Suppressor macrophage treated with lipopolysaccharide for 4 hours (primary cell): Measurements from ENCODE around the gene TAF11L6.
"Not testable (repeated sequence)": the region's sequence is repeated elsewhere in the genome, so short reads cannot be mapped to it uniquely, and the experiment has no call there.

Experiments
- DNase-seq: peaks from one replicate; pipeline ENCODE4 v3.0.0-alpha.2; 2020

Gene TAF11L6

DNA sequence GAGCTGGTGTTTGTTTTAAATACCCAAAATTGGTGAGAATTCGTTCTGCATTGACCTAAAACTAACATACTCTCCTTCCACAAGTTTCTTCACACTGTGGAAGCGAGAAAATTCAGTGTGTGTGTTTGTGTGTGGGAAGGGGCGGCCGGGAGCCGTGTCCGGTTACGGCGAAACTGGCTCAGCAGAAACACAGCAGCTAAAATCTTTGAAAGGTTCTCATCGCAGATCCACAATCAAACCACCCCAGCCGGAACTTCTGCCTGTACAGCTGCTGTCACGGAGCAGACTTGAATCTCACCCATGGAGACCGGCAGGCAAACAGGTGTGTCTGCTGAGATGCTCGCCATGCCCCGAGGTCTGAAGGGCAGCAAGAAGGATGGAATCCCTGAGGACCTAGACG, at the start of gene TAF11L6:
Gene TAF11L6, plus strand, starts transcription at position 301 of the 400 bp plus-strand sequence.
- DNase-seq = not testable (repeated sequence)

DNA sequence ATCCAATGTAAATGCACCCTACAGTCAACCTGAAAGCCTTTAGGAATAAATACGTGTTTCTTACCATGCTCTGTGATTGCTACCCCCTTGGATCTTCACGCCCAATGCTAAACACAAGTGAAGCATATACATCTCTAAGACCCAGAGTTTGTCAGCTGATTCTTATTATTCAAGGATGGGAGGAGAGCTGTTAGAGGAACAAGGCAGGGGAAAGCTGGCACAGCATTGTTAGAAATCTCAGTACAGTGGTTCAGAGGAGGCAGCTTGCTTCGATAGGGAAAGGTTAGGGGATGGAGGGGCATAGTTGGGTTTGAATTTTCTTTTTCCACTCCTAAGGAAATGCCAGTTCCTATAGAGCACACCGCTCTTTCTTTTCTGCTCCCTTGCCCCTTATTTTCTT, 47.1 kb upstream of the TAF11L6 start:
- no peak for DNase-seq

DNA sequence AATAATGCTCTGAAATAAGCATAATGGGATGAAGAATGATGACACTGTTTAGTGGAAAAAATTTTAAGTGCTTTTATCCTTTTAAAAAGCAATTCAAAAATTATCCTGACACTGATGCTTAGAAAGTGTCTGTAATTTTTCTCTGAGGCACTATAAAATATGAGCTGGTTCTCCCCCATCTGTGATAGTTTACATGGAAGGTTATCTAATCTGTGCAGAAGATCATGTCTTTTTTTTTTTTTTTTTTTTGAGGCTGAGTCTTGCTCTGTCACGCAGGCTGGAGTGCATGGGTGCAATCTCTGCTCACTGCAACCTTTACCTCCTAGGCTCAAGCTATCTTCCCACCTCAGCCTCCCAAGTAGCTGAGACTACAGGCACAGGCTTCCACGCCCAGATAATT, 45.7 kb upstream of the TAF11L6 start:
- no peak for DNase-seq

DNA sequence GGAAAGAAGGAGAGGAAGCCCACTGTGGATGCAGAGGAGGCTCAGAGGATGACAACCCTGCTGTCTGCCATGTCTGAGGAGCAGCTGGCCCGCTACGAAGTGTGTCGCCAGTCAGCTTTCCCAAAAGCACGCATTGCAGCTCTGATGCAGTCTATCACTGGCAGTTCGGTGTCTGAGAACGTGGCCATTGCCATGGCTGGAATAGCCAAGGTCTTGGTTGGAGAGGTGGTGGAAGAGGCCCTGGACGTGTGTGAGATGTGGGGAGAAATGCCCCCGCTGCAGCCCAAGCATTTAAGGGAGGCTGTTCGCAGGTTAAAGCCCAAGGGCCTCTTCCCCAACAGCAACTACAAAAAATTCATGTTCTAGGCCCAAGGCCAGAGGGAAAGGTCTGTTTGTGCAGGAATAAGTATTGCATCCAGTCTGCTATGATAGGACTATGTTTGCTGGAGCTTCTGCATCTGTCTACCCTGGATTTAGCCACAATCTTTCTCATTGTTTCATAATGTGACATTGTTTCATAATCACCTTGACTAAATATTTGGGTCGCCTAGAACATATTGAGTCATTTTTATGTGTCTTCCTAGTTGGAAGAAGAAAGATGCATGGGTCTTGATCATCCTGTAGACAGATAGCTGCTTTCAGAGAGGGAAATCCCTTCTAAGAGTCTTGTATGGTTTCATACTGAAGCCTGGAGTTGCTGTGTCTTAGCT, 41.9 kb upstream of the TAF11L6 start:
- DNase-seq = peak; percentile 3

- DNase-seq = no peak
Measured at GRCh38 chr5:17487174-17487512, 41.3 kb upstream of the TAF11L6 start.

GRCh38 chr5:17491257-17491656, 37.2 kb upstream of the TAF11L6 start:
- DNase-seq = not testable (repeated sequence)

DNA sequence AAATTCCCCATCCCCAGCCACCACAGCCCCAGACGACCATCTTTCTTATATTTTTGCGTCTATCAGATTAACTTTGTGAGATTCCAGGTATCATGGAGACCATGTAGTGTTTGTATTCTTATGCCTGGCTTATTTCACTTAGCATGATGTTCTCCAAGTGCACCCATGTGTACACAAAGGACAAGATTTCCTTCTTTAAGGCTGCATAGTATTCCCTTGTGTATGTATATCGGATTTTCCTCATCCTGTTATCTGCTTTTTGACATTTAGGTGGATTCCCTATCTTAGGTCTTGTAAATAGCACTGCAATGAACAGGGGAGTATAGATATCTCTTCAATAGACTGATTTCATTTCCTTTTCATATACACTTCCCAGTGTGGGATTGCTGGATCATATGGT, 35.7 kb upstream of the TAF11L6 start:
- no peak for DNase-seq

- no peak for DNase-seq
Measured at GRCh38 chr5:17497446-17497845, 31.0 kb upstream of the TAF11L6 start.

DNA sequence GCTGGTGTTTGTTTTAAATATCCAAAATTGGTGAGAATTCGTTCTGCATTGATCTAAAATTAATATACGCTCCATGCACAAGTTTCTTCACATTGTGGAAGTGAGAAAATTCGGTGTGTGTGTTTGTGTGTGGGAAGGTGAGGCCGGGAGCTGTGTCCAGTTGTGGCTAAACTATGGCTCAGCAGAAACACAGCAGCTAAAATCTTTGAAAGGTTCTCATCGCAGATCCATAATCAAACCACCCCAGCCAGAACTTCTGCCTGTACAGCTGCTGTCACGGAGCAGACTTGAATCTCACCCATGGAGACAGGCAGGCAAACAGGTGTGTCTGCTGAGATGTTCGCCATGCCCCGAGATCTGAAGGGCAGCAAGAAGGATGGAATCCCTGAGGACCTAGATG, 30.5 kb upstream of the TAF11L6 start, which contains the start of gene TAF11L2:
Gene TAF11L2, plus strand, starts transcription at position 301 of the 400 bp plus-strand sequence.
- not testable (repeated sequence) for DNase-seq

DNA sequence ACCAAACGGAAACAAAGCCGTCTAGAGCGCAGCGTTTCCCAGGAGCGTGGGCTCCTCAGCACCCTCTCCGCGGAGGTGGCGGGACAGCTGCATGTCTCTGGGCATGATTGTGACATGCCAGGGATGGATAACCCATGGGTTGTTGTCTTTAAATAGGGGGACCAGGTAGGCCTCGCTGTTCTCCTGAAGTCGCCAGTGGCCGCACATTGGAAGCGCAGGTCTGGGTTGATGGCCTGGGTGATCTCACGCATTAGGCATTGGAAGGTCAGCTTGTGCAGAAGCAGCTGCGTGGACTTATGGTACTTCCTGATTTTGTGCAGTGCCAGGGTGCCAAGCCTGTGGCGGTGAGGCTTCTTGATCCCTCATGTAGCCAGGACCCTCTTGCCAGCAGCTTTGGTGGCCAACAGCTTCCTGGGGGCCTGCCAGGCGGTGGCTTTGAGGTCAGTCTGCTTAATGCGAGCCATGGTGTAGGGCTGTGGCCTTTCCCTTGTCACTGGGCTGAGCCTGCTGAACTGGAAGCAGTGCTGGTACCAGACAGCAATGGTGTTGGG, 16.6 kb upstream of the TAF11L6 start:
- DNase-seq = no peak

DNA sequence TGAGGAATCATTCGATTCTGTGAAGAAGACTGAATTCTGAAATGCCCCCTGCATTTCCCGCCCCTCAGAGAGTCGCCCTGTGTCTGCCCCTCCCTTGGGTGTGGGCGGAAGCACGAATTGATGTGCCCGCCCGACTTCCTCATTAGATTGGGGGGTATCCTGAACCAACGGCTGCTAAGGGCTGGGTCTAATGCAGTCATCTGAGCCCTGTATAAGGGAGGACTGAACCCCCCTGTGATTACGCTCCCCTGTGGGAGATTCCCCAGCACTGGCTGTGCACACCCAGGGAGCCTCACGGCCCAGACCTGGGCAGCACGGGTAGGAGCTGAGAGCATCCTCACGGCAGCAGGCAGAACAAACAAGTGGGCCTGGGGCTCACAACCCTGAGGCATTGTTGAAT, 10.9 kb upstream of the TAF11L6 start:
- not testable (repeated sequence) for DNase-seq

DNA sequence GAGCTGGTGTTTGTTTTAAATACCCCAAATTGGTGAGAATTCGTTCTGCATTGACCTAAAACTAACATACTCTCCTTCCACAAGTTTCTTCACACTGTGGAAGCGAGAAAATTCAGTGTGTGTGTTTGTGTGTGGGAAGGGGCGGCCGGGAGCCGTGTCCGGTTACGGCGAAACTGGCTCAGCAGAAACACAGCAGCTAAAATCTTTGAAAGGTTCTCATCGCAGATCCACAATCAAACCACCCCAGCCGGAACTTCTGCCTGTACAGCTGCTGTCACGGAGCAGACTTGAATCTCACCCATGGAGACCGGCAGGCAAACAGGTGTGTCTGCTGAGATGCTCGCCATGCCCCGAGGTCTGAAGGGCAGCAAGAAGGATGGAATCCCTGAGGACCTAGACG, 10.4 kb upstream of the TAF11L6 start, which contains the start of gene TAF11L3:
Gene TAF11L3, plus strand, starts transcription at position 301 of the 400 bp plus-strand sequence.
- not testable (repeated sequence) for DNase-seq

DNA sequence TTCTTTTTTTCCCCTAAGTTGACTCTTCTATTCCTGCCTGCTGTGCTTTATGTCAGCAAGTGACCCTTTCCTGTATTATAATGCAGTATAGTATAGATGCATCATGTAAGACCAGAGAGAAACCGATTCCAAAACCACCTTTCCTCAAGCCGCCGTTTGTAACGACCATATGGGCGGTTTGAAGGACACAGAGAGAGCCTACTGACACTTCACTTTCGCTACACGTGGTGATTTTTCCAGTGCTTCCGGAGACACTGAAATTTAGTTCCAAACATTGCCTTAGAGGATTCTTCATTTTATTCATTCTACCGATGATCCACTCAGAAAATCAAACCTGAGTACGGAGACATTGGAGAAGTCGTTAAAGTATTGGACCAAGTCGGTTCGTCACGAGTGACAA, 9.0 kb upstream of the TAF11L6 start:
- not testable (repeated sequence) for DNase-seq

- DNase-seq = not testable (repeated sequence)
Measured at GRCh38 chr5:17521501-17521900, 7.0 kb upstream of the TAF11L6 start, which contains the start of gene TAF11L4. TSS of gene TAF11L4 (plus strand) at chr5:17521801.

DNA sequence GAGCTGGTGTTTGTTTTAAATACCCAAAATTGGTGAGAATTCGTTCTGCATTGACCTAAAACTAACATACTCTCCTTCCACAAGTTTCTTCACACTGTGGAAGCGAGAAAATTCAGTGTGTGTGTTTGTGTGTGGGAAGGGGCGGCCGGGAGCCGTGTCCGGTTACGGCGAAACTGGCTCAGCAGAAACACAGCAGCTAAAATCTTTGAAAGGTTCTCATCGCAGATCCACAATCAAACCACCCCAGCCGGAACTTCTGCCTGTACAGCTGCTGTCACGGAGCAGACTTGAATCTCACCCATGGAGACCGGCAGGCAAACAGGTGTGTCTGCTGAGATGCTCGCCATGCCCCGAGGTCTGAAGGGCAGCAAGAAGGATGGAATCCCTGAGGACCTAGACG, 3.5 kb upstream of the TAF11L6 start, which contains the start of gene TAF11L5:
Gene TAF11L5, plus strand, starts transcription at position 301 of the 400 bp plus-strand sequence.
- DNase-seq = not testable (repeated sequence)

GRCh38 chr5:17526504-17526903, 2.0 kb upstream of the TAF11L6 start:
- not testable (repeated sequence) for DNase-seq
